Vagina (tissue), 2 donors: ENCODE data around the gene CDH13. TPM values are rescaled to one million over a fixed set of nuclear protein-coding genes. Genes with fewer than 3 reads are reported as not detected.

ENCODE experiments used
- DNase-seq, 2 donors: peaks; one replicate each; pipeline ENCODE4 v3.0.0-alpha.2; 2017; ENCODE audit errors: extremely low spot score in 2 of 2
- H3K27ac ChIP-seq: fragments of 200-600 bp; sonication (generic); one replicate; pipeline ENCODE4 v1.5.1; 2019
- H3K27me3 ChIP-seq: fragments of 200-600 bp; sonication (generic); one replicate; pipeline ENCODE4 v1.5.1; 2019
- H3K36me3 ChIP-seq, 2 donors: fragments of 200-600 bp; sonication (generic); one replicate each; pipeline ENCODE4 v1.5.1; 2017 to 2019
- H3K4me1 ChIP-seq: fragments of 200-600 bp; sonication (generic); one replicate; pipeline ENCODE4 v1.5.1; 2019
- H3K4me3 ChIP-seq, 2 donors: fragments of 200-600 bp; sonication (generic); 1 replicate in 1 of 2; 2 replicates in 1 of 2; pipeline ENCODE4 v1.5.1; 2016 to 2019
- H3K9me3 ChIP-seq: fragments of 200-600 bp; sonication (generic); one replicate; pipeline ENCODE4 v1.5.1; 2019
- CTCF ChIP-seq, 3 experiments: fragments of 450-650 bp in 2 of 3; fragments of 200-600 bp in 1 of 3; sonication (generic) in 1 of 3; IDR thresholded peaks; one replicate each; pipeline ENCODE4 v1.5.1; 2017 to 2019; ENCODE audit warnings: antibody characterized with exemption in 3 of 3, mild to moderate bottlenecking in 2 of 3, moderate library complexity in 2 of 3
- POLR2A ChIP-seq, 2 donors: fragments of 450-650 bp; IDR thresholded peaks; one replicate each; pipeline ENCODE4 v1.6.1; 2017; ENCODE audit warnings: antibody characterized with exemption in 2 of 2, mild to moderate bottlenecking in 2 of 2, moderate library complexity in 2 of 2
- POLR2AphosphoS5 ChIP-seq, 2 donors: sonication (generic); formaldehyde crosslinking; IDR thresholded peaks; one replicate each; pipeline ENCODE4 v1.9.0; 2017; ENCODE audit warnings: antibody characterized with exemption in 2 of 2, mild to moderate bottlenecking in 2 of 2, low read depth in 1 of 2; ENCODE audit not compliant: insufficient read depth in 1 of 2
- intact Hi-C: fragments of 100-400 bp; cut with DNase I; formaldehyde crosslinking; loops from one replicate; pipeline ENCODE4 v1.15.1; 2023
- total RNA-seq: library from RNA; depleted of rRNA; stranded (reverse); fragments of >200 nt; gene quantifications from one replicate; pipeline ENCODE4 v1.2.3, GENCODE V29; 2016

Gene CDH13
- total RNA-seq, 1 donor from 2014 or later: 123 TPM

DNA sequence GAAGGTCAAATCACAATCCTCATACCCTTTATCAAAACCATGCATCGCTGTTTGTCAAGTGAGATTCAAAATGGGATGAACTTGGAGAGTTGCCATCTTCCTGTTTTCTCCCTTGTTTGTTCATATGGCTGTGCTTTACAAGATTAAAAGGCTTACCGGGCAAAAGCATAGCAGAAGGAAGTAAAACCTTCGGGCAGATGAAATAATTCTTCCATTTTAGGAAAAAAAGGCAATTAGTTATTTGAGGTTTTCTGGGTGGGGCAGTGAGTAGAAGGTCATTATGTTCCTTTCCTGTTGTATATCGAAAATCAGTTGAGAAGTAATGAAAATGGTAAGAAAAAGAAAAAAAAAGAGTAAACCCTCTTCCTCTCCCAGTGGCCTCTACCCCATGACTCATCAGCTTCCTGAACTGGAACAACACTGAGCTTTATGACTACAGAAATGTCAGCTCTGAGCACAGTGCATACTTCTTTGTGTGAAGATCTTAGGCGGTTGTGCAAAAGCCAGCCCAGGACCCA is 369.2 kb downstream of the CDH13 start:
- Histone ChIP-seq H3K36me3 (no peaks in the 10 kb centered on the region), H3K4me3 (peak overlapping the region; percentile 16 to 18), H3K9me3 (no peaks in the 10 kb centered on the region), H3K4me1 (peaks cover 13% of the 10 kb centered on the region), H3K27ac (peak overlapping the region; percentile 38), H3K27me3 (no peaks in the 10 kb centered on the region)
- intact Hi-C loops: no loop called here
- no peak for DNase-seq
- TF ChIP-seq POLR2A (IDR thresholded peaks at IDR 0.05) (no peak), POLR2AphosphoS5 (IDR thresholded peaks at IDR 0.05; ENCODE audit: insufficient read depth in 1 of 2, low read depth in 1 of 2) (peak in 1 of 2 donors; percentile 50)

DNA sequence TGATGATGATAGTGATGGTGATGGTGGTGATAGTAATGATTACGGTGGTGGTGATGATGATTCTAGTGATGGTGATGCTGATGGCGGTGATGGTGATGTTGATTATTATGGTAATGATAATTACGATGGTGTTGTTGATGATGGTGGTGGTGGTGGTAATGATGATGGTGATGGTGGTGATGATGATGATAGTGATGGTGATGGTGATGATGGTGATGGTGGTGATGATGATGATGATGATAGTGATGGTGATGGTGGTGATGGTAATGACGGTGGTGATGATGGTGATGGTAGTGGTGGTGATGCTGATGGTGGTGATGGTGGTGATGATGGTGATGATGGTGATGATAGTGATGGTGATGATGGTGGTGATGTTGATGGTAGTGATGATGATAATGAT is 370.0 kb downstream of the CDH13 start:
- intact Hi-C loops: no loop called here
- no peak for DNase-seq
- Histone ChIP-seq H3K4me3 (no peak overlapping the region), H3K36me3 (no peaks in the 10 kb centered on the region), H3K9me3 (no peaks in the 10 kb centered on the region), H3K4me1 (peaks cover 13% of the 10 kb centered on the region), H3K27ac (no peak overlapping the region), H3K27me3 (no peaks in the 10 kb centered on the region)
- TF ChIP-seq POLR2A (IDR thresholded peaks at IDR 0.05): no peak
- no peak for TF ChIP-seq POLR2AphosphoS5 (IDR thresholded peaks at IDR 0.05; ENCODE audit: insufficient read depth in 1 of 2, low read depth in 1 of 2)
- TF ChIP-seq CTCF (IDR thresholded peaks at IDR 0.05): no peak

- TF ChIP-seq CTCF (IDR thresholded peaks at IDR 0.05) (no peak), POLR2AphosphoS5 (IDR thresholded peaks at IDR 0.05; ENCODE audit: insufficient read depth in 1 of 2, low read depth in 1 of 2) (no peak), POLR2A (IDR thresholded peaks at IDR 0.05) (no peak)
- Histone ChIP-seq H3K36me3 (no peaks in the 10 kb centered on the region), H3K27me3 (no peaks in the 10 kb centered on the region), H3K9me3 (no peaks in the 10 kb centered on the region), H3K4me1 (peaks cover 13% of the 10 kb centered on the region), H3K4me3 (no peak overlapping the region), H3K27ac (no peak overlapping the region)
- DNase-seq: no peak
- intact Hi-C loops: no loop called here
These were observed 372.9 kb downstream of the CDH13 start for GRCh38 chr16:82999711-83000110.

- Histone ChIP-seq H3K4me1 (no peaks in the 10 kb centered on the region), H3K27ac (no peak overlapping the region), H3K36me3 (no peaks in the 10 kb centered on the region), H3K9me3 (no peaks in the 10 kb centered on the region), H3K4me3 (no peak overlapping the region), H3K27me3 (no peaks in the 10 kb centered on the region)
- no peak for DNase-seq
- intact Hi-C loops: no loop called here
- TF ChIP-seq CTCF (IDR thresholded peaks at IDR 0.05) (no peak), POLR2A (IDR thresholded peaks at IDR 0.05) (no peak), POLR2AphosphoS5 (IDR thresholded peaks at IDR 0.05; ENCODE audit: insufficient read depth in 1 of 2, low read depth in 1 of 2) (no peak)
These were observed 375.9 kb downstream of the CDH13 start for GRCh38 chr16:83002351-83003334.

DNA sequence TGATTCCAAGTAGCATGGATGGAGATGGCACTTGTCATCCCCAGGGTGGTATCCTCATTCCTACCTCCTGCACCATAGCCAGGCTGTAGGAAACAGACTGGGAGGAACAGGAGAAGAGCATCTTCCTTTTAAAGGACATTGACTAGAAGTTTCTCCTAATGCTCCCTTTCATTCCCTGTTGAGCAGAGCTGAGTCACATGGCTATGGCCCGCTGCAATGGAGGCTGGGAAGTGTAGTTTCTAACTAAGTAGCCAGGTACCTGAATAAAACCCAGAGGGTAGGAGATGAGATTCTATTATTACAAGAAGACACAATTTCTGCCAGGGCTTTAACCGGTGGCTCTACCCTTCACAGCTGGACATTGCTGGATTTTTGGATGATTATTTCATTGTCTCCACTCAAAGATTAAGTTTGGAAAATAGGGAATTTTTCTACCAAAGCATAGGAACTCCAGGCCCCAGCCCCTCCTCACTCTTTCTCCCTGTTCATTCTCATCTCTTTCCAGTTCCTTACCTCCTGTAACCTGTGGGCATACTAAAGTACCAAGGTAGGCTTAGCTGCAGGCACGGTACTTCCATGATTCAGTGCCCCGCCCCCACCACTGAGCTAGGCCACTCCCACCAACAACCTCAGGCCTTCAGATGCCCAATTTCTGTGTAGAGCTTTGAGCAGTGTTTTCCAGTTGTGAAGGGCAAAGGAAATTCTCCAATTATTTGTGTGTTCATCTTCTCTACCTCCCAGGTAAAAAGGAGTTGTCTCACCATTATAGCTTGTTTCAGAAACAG is 378.3 kb downstream of the CDH13 start:
- DNase-seq: no peak
- H3K27ac ChIP-seq: no peak overlapping the region
- H3K4me1 ChIP-seq: no peaks in the 10 kb centered on the region
- TF ChIP-seq POLR2AphosphoS5 (IDR thresholded peaks at IDR 0.05; ENCODE audit: insufficient read depth in 1 of 2, low read depth in 1 of 2): no peak
- TF ChIP-seq POLR2A (IDR thresholded peaks at IDR 0.05): no peak
- no peak for TF ChIP-seq CTCF (IDR thresholded peaks at IDR 0.05)
- no peaks in the 10 kb centered on the region for H3K9me3 ChIP-seq
- H3K36me3 ChIP-seq: no peaks in the 10 kb centered on the region
- H3K27me3 ChIP-seq: no peaks in the 10 kb centered on the region
- H3K4me3 ChIP-seq: no peak overlapping the region
- intact Hi-C loops: no loop called here
